ENCODE measurements around the gene NECTIN1. TPM values are rescaled to one million over a fixed set of nuclear protein-coding genes. Genes with fewer than 3 reads are reported as not detected.
"Not testable (repeated sequence)": the region's sequence is repeated elsewhere in the genome, so short reads cannot be mapped to it uniquely, and the experiment has no call there.

The NECTIN1 gene
- total RNA-seq, 1 donor from 2014 or later: 62.9 TPM

GRCh38 chr11:119599864-119600541, 129.0 kb downstream of the NECTIN1 start:
- no peaks in the 10 kb centered on the region for H3K9me3 Mint-ChIP-seq
- H3K27me3 Mint-ChIP-seq: peaks cover 31% of the 10 kb centered on the region
- H3K36me3 Mint-ChIP-seq: no peaks in the 10 kb centered on the region
- H3K4me3 Mint-ChIP-seq: no peak overlapping the region
- DNase-seq (ENCODE audit: extremely low spot score, unreplicated experiment): no peak
- H3K27ac Mint-ChIP-seq: no peak overlapping the region
- peaks cover 1% of the 10 kb centered on the region for H3K4me1 Mint-ChIP-seq (ENCODE audit: unreplicated experiment)
- TF ChIP-seq, protein P1, sequence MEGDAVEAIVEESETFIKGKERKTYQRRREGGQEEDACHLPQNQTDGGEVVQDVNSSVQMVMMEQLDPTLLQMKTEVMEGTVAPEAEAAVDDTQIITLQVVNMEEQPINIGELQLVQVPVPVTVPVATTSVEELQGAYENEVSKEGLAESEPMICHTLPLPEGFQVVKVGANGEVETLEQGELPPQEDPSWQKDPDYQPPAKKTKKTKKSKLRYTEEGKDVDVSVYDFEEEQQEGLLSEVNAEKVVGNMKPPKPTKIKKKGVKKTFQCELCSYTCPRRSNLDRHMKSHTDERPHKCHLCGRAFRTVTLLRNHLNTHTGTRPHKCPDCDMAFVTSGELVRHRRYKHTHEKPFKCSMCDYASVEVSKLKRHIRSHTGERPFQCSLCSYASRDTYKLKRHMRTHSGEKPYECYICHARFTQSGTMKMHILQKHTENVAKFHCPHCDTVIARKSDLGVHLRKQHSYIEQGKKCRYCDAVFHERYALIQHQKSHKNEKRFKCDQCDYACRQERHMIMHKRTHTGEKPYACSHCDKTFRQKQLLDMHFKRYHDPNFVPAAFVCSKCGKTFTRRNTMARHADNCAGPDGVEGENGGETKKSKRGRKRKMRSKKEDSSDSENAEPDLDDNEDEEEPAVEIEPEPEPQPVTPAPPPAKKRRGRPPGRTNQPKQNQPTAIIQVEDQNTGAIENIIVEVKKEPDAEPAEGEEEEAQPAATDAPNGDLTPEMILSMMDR (conservative IDR thresholded peaks at IDR 0.05): no peak

DNA sequence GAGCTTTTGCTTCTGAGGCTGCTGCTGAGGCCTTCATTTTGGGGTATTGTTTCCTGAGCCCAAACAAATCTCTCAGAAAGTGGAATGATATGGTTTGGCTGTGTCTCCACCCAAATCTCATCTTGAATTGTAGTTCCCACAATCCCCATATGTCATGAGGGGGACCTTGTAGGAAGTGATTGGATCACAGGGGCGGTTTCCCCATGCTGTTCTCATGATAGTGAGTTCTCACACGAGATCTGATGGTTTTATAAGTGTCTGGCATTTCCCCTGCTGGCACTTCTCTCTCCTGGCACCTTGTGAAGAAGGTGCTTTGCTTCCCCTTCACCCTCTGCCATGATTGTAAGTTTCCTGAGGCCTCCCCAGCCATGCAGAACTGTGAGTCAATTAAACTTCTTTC, 133.1 kb downstream of the NECTIN1 start:
- H3K4me1 Mint-ChIP-seq (ENCODE audit: unreplicated experiment); H3K27ac Mint-ChIP-seq; DNase-seq (ENCODE audit: extremely low spot score, unreplicated experiment); H3K9me3 Mint-ChIP-seq; H3K36me3 Mint-ChIP-seq; H3K27me3 Mint-ChIP-seq; H3K4me3 Mint-ChIP-seq: not testable (repeated sequence)

DNA sequence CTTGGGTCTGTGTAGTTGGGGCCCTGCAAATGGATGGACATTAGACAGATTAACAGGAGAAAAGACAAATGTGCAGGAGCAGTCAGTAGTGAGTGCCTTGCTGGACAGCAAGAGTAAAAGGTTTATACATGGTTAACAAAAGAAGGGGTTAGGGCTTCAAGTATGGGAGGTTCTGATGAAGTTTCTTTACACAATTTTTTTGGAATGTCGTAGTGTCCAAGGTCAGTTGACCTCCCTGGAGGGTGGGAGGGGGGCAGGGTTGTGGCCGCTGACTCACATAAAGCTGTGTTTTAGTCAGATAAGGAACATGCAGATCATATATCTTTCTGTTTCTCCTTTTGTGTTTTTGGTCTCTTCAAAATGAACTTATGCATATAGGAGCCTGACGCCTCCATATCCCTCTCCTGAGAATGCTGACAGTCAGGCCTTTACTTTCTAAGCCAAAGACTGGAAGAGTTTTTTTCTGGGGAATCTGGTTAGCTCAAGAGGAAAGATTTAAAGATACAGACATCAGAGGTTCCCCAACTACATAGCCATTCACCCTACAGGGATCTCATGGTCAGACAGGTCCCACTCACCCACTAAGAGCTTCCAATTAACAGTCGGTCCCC, 134.3 kb downstream of the NECTIN1 start:
- H3K27ac Mint-ChIP-seq: peak overlapping the region; percentile 25
- DNase-seq (ENCODE audit: extremely low spot score, unreplicated experiment): no peak
- peaks cover 9% of the 10 kb centered on the region for H3K4me1 Mint-ChIP-seq (ENCODE audit: unreplicated experiment)
- H3K27me3 Mint-ChIP-seq: peaks cover 9% of the 10 kb centered on the region
- H3K4me3 Mint-ChIP-seq: no peak overlapping the region
- no peaks in the 10 kb centered on the region for H3K36me3 Mint-ChIP-seq
- TF ChIP-seq, protein P1 (conservative IDR thresholded peaks at IDR 0.05): no peak
- H3K9me3 Mint-ChIP-seq: no peaks in the 10 kb centered on the region

GRCh38 chr11:119593346-119593745, 135.7 kb downstream of the NECTIN1 start:
- Mint-ChIP-seq H3K27me3 (peaks cover 9% of the 10 kb centered on the region), H3K4me3 (no peak overlapping the region), H3K9me3 (no peaks in the 10 kb centered on the region), H3K27ac (no peak overlapping the region), H3K36me3 (no peaks in the 10 kb centered on the region), H3K4me1 (ENCODE audit: unreplicated experiment) (peaks cover 9% of the 10 kb centered on the region)
- DNase-seq (ENCODE audit: extremely low spot score, unreplicated experiment): no peak
- TF ChIP-seq, protein P1 (conservative IDR thresholded peaks at IDR 0.05): no peak

- Mint-ChIP-seq H3K4me1 (ENCODE audit: unreplicated experiment) (peaks cover 9% of the 10 kb centered on the region), H3K9me3 (no peaks in the 10 kb centered on the region), H3K36me3 (no peaks in the 10 kb centered on the region), H3K27me3 (peaks cover 6% of the 10 kb centered on the region), H3K27ac (no peak overlapping the region), H3K4me3 (no peak overlapping the region)
- TF ChIP-seq, protein P1 (conservative IDR thresholded peaks at IDR 0.05): no peak
- no peak for DNase-seq (ENCODE audit: extremely low spot score, unreplicated experiment)
Measured at GRCh38 chr11:119592642-119593041, 136.4 kb downstream of the NECTIN1 start.

- no peak overlapping the region for H3K4me3 Mint-ChIP-seq
- peak overlapping the region; percentile 91 for H3K27ac Mint-ChIP-seq
- H3K4me1 Mint-ChIP-seq (ENCODE audit: unreplicated experiment): peaks cover 9% of the 10 kb centered on the region
- no peaks in the 10 kb centered on the region for H3K36me3 Mint-ChIP-seq
- TF ChIP-seq, protein P1 (conservative IDR thresholded peaks at IDR 0.05): no peak
- H3K9me3 Mint-ChIP-seq: no peaks in the 10 kb centered on the region
- DNase-seq (ENCODE audit: extremely low spot score, unreplicated experiment): no peak
- H3K27me3 Mint-ChIP-seq: peaks cover 5% of the 10 kb centered on the region
Measured at GRCh38 chr11:119591836-119592310, 137.1 kb downstream of the NECTIN1 start.

All from type B pancreatic cell (in vitro differentiated cells).